ENCODE results near the gene ZNF580. TPM values are rescaled to one million over a fixed set of nuclear protein-coding genes. Genes with fewer than 3 reads are reported as not detected.

Gene ZNF580
- total and polyA plus RNA-seq, 9 of the 15 experiments (the other 6 are each of a cell fraction or from before 2014, with no cell fraction given) = 2.3 to 47.4 (median 6.0) TPM

DNA sequence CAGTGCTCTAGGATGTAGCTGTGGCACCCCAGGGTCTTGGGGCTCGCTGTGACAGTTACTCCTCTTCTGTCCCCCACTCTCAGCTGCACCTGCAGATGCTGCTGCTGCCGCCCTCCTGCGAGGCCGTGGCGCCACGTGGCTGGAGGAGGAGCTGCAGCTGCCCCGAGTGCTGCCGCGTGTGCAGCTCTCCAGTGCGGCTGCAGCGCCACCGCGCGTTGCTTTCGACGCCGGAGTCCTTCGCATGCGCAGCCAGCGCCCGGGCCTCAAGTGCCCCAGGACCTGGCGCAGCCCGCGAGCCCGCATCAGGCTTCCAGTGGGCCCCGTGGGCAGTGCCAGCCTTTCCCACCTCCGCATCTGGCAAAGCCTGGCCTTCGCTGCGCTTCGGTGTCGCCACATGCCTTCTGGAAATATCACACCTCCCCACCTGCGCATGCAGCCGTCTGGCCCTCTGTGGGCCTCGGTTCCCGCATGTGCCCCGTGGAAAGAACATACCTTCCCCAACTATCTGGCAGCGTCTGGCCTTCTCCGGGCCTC is 692 bp upstream of the ZNF580 start (continued):
- TF ChIP-seq PRPF4 (IDR thresholded peaks at IDR 0.05; ENCODE audit: insufficient read depth, low read depth, low read length, poor library complexity, severe bottlenecking) (no peak), FOXM1 (IDR thresholded peaks at IDR 0.05; ENCODE audit: low read depth) (no peak), FOXM1 (CRISPR knock-in tag; IDR thresholded peaks at IDR 0.05; ENCODE audit: low read depth) (peak; percentile 92), TSHZ1 (CRISPR knock-in tag; IDR thresholded peaks at IDR 0.05) (peak; percentile 53; the same call in 1 of the 2 replicates), LCOR (CRISPR knock-in tag; IDR thresholded peaks at IDR 0.05) (peak; percentile 98), MTA3 (IDR thresholded peaks at IDR 0.05; ENCODE audit: borderline replicate concordance) (peak; percentile 82; the same call in 1 of the 2 replicates), GTF2A2 (tag; IDR thresholded peaks at IDR 0.05) (no peak), FOXA1 (IDR thresholded peaks at IDR 0.05; ENCODE audit: borderline replicate concordance) (no peak), SRSF9 (IDR thresholded peaks at IDR 0.05; ENCODE audit: borderline replicate concordance, low read depth, low read length) (no peak), GMEB1 (CRISPR knock-in tag; IDR thresholded peaks at IDR 0.05) (0 out of 2 replicates have a peak, but pooled peaks have one; percentile 22), HDAC3 (IDR thresholded peaks at IDR 0.05; ENCODE audit: borderline replicate concordance, partially characterized antibody) (no peak), LEF1 (IDR thresholded peaks at IDR 0.05) (no peak), HDAC2 (IDR thresholded peaks at IDR 0.05) (0 out of 2 replicates have a peak, but pooled peaks have one; percentile 54), BMI1 (IDR thresholded peaks at IDR 0.05; ENCODE audit: low read length) (no peak), ATF7 (IDR thresholded peaks at IDR 0.05) (peak; percentile 25; the same call in 1 of the 2 replicates), ZNF217 (CRISPR knock-in tag; IDR thresholded peaks at IDR 0.05) (peak; percentile 88; the same call in 1 of the 2 replicates), MEF2A (IDR thresholded peaks at IDR 0.05; ENCODE audit: control insufficient read depth, low read depth, low read length) (no peak)
- TF ChIP-seq, protein P1, sequence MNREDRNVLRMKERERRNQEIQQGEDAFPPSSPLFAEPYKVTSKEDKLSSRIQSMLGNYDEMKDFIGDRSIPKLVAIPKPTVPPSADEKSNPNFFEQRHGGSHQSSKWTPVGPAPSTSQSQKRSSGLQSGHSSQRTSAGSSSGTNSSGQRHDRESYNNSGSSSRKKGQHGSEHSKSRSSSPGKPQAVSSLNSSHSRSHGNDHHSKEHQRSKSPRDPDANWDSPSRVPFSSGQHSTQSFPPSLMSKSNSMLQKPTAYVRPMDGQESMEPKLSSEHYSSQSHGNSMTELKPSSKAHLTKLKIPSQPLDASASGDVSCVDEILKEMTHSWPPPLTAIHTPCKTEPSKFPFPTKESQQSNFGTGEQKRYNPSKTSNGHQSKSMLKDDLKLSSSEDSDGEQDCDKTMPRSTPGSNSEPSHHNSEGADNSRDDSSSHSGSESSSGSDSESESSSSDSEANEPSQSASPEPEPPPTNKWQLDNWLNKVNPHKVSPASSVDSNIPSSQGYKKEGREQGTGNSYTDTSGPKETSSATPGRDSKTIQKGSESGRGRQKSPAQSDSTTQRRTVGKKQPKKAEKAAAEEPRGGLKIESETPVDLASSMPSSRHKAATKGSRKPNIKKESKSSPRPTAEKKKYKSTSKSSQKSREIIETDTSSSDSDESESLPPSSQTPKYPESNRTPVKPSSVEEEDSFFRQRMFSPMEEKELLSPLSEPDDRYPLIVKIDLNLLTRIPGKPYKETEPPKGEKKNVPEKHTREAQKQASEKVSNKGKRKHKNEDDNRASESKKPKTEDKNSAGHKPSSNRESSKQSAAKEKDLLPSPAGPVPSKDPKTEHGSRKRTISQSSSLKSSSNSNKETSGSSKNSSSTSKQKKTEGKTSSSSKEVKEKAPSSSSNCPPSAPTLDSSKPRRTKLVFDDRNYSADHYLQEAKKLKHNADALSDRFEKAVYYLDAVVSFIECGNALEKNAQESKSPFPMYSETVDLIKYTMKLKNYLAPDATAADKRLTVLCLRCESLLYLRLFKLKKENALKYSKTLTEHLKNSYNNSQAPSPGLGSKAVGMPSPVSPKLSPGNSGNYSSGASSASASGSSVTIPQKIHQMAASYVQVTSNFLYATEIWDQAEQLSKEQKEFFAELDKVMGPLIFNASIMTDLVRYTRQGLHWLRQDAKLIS (CRISPR knock-in tag; IDR thresholded peaks at IDR 0.05) = peak; percentile 98; the same call in 1 of the 2 replicates
- TF ChIP-seq, protein P2, sequence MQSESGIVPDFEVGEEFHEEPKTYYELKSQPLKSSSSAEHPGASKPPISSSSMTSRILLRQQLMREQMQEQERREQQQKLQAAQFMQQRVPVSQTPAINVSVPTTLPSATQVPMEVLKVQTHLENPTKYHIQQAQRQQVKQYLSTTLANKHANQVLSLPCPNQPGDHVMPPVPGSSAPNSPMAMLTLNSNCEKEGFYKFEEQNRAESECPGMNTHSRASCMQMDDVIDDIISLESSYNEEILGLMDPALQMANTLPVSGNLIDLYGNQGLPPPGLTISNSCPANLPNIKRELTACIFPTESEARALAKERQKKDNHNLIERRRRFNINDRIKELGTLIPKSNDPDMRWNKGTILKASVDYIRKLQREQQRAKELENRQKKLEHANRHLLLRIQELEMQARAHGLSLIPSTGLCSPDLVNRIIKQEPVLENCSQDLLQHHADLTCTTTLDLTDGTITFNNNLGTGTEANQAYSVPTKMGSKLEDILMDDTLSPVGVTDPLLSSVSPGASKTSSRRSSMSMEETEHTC (IDR thresholded peaks at IDR 0.05) = peak; percentile 34; the same call in 1 of the 2 replicates
